Fibroblast of lung (primary cell): ENCODE measurements around the gene HOXB13. TPM values are rescaled to one million over a fixed set of nuclear protein-coding genes. Genes with fewer than 3 reads are reported as not detected.

Source experiments
- DNase-seq, 2 donors: peaks; one replicate each; pipeline versions ENCODE4 v3.0.0 to v3.0.0-alpha.2; 2010; ENCODE audit warnings: low read depth in 2 of 2
- H2AFZ ChIP-seq: 2 replicates; pipeline ENCODE4 v1.5.1; 2012; ENCODE audit warnings: low read length, control low read depth, inconsistent platforms
- H3K27ac ChIP-seq: 2 replicates; pipeline ENCODE4 v1.5.1; 2011; ENCODE audit warnings: low read length, control low read depth; ENCODE audit not compliant: insufficient read depth
- H3K27me3 ChIP-seq: 2 replicates; pipeline ENCODE4 v1.5.1; 2011; ENCODE audit warnings: mild to moderate bottlenecking, low read length; ENCODE audit not compliant: control insufficient read depth, insufficient read depth
- H3K36me3 ChIP-seq: 2 replicates; pipeline ENCODE4 v1.5.1; 2011; ENCODE audit warnings: low read length; ENCODE audit not compliant: control insufficient read depth, insufficient read depth
- H3K4me1 ChIP-seq: 2 replicates; pipeline ENCODE4 v1.5.1; 2011; ENCODE audit warnings: low read length; ENCODE audit not compliant: control insufficient read depth, insufficient read depth; ENCODE audit errors: extremely low read depth
- H3K4me2 ChIP-seq: 2 replicates; pipeline ENCODE4 v1.5.1; 2011; ENCODE audit warnings: low read length, control low read depth; ENCODE audit not compliant: insufficient read depth; ENCODE audit errors: extremely low read depth
- H3K4me3 ChIP-seq, 4 experiments: fragments of 200-600 bp in 1 of 4; sonication (generic) in 1 of 4; replicated peaks in 1 of 4; 2 replicates each; pipeline ENCODE4 v1.5.1; 2011 to 2016; ENCODE audit warnings: low read length in 4 of 4, low read depth in 3 of 4, mild to moderate bottlenecking in 3 of 4, control low read depth in 2 of 4, inconsistent platforms in 1 of 4, mixed read lengths in 1 of 4; ENCODE audit not compliant: insufficient read depth in 1 of 4; ENCODE audit errors: control extremely low read depth in 1 of 4
- H3K79me2 ChIP-seq: 2 replicates; pipeline ENCODE4 v1.5.1; 2012; ENCODE audit warnings: mild to moderate bottlenecking, low read length, inconsistent platforms; ENCODE audit not compliant: control insufficient read depth, insufficient read depth
- H3K9ac ChIP-seq: 2 replicates; pipeline ENCODE4 v1.5.1; 2011; ENCODE audit warnings: mild to moderate bottlenecking, low read length, control low read depth; ENCODE audit not compliant: insufficient read depth
- H3K9me3 ChIP-seq: 2 replicates; pipeline ENCODE4 v1.5.1; 2012; ENCODE audit warnings: low read depth, low read length; ENCODE audit not compliant: control insufficient read depth, insufficient read depth
- H4K20me1 ChIP-seq: 2 replicates; pipeline ENCODE4 v1.5.1; 2011; ENCODE audit warnings: low read length; ENCODE audit not compliant: control insufficient read depth, insufficient read depth; ENCODE audit errors: extremely low read depth
- EZH2 ChIP-seq: IDR thresholded peaks from 2 replicates; pipeline ENCODE4 v1.5.1; 2012; ENCODE audit warnings: low read length, control low read depth, mild to moderate bottlenecking; ENCODE audit errors: missing control alignments
- polyA plus RNA-seq, 2 donors: library from polyadenylated mRNA; depleted of rRNA in 1 of 2; stranded (reverse) in 1 of 2; unstranded in 1 of 2; fragments of >200 nt; gene quantifications; 2 replicates each; pipeline ENCODE4 v1.2.1, GENCODE V29; 2011 to 2012; ENCODE audit warnings: missing spikeins in 1 of 2
- total RNA-seq: library from RNA; depleted of rRNA; stranded (reverse); fragments of >200 nt; gene quantifications from 2 replicates; pipeline ENCODE4 v1.2.1, GENCODE V29; 2014
- TF ChIP-seq, protein P1 (sequence below), 2 donors: IDR thresholded peaks in 1 of 2; conservative IDR thresholded peaks in 1 of 2; 1 replicate in 1 of 2; 2 replicates in 1 of 2; pipeline ENCODE4 v1.5.1; 2011 to 2012; ENCODE audit warnings: low read length in 2 of 2, control low read depth in 1 of 2, inconsistent platforms in 1 of 2, low read depth in 1 of 2, mild to moderate bottlenecking in 1 of 2

HOXB13 gene
- total and polyA plus RNA-seq, 2 donors (not counting 1 experiment from before 2014, with no cell fraction given), result not detected

DNA sequence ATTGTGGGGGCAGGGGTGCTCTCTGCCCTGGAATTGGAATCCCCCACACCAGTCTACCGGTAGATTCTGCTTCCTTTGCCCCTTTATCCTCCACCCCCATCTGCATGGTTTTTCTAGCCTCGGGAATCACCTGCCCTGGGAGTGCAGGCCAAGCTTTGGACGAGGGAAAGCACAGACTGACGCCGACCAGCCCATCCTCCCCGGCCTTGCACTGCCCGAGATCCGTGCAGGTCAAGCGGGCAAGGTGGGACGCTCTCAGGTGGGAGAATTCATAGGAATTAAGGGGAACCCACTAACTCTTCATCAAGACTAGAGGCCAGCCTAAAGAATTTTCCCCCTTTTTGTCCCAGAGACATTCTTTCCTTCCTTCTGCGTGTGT, 9.9 kb upstream of the HOXB13 start:
- peak; percentile 12 for TF ChIP-seq EZH2
- TF ChIP-seq, protein P1, sequence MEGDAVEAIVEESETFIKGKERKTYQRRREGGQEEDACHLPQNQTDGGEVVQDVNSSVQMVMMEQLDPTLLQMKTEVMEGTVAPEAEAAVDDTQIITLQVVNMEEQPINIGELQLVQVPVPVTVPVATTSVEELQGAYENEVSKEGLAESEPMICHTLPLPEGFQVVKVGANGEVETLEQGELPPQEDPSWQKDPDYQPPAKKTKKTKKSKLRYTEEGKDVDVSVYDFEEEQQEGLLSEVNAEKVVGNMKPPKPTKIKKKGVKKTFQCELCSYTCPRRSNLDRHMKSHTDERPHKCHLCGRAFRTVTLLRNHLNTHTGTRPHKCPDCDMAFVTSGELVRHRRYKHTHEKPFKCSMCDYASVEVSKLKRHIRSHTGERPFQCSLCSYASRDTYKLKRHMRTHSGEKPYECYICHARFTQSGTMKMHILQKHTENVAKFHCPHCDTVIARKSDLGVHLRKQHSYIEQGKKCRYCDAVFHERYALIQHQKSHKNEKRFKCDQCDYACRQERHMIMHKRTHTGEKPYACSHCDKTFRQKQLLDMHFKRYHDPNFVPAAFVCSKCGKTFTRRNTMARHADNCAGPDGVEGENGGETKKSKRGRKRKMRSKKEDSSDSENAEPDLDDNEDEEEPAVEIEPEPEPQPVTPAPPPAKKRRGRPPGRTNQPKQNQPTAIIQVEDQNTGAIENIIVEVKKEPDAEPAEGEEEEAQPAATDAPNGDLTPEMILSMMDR (conservative IDR thresholded peaks at IDR 0.05 in 1 of 2, IDR thresholded peaks at IDR 0.05 in 1 of 2; ENCODE audit: low read depth in 1 of 2, low read length in 2 of 2), result no peak
- Histone ChIP-seq H4K20me1 (no peaks in the 10 kb centered on the region), H3K36me3 (no peaks in the 10 kb centered on the region), H3K9me3 (no peaks in the 10 kb centered on the region), H3K4me2 (no peak overlapping the region), H2AFZ (no peak overlapping the region), H3K4me3 (no peak overlapping the region), H3K79me2 (no peaks in the 10 kb centered on the region), H3K9ac (no peak overlapping the region), H3K4me1 (no peaks in the 10 kb centered on the region), H3K27me3 (peaks cover 80% of the 10 kb centered on the region), H3K27ac (no peak overlapping the region)
- DNase-seq, result no peak

DNA sequence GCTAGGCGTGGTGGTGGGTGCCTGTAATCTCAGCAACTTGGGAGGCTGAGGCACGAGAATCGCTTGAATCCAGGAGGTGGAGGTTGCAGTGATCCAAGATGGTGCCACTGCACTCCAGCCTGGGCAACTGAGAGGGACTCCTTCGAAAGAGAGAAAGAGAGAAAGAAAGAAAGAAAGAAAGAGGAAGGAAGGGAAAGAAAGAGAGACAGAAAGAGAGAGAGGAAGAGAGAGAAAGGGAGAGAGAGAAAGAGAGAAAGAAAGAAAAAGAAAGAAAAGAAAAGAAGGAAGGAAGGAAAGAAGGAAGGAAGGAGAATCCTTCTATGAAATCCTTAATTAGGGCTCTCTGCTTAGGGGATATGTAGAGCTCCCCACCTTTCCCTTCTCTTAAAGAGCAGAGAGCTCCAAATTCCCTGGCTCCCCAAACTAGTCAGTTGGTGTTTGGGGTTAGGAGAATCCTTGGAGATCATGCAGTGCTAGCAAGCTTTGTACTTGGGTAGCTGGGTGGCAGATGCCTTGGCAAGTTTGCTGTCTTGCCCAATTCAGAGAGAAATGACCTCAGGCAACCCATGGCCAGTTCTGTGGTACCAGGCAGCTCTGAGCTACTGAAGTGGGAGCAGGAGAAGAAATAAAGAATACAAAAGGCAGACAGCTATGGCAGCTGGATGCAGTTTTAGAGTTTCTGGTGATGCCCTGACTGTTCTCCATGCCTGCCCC, 8.9 kb upstream of the HOXB13 start:
- no peak overlapping the region for H3K4me2 ChIP-seq
- no peak overlapping the region for H2AFZ ChIP-seq
- TF ChIP-seq, protein P1 (conservative IDR thresholded peaks at IDR 0.05 in 1 of 2, IDR thresholded peaks at IDR 0.05 in 1 of 2; ENCODE audit: low read depth in 1 of 2, low read length in 2 of 2), result no peak
- no peak for TF ChIP-seq EZH2
- no peaks in the 10 kb centered on the region for H3K9me3 ChIP-seq
- H3K36me3 ChIP-seq, result no peaks in the 10 kb centered on the region
- H3K79me2 ChIP-seq, result no peaks in the 10 kb centered on the region
- no peaks in the 10 kb centered on the region for H4K20me1 ChIP-seq
- H3K27ac ChIP-seq, result no peak overlapping the region
- no peaks in the 10 kb centered on the region for H3K4me1 ChIP-seq
- no peak for DNase-seq
- H3K27me3 ChIP-seq, result peaks cover 82% of the 10 kb centered on the region
- H3K9ac ChIP-seq, result no peak overlapping the region
- H3K4me3 ChIP-seq, result no peak overlapping the region

DNA sequence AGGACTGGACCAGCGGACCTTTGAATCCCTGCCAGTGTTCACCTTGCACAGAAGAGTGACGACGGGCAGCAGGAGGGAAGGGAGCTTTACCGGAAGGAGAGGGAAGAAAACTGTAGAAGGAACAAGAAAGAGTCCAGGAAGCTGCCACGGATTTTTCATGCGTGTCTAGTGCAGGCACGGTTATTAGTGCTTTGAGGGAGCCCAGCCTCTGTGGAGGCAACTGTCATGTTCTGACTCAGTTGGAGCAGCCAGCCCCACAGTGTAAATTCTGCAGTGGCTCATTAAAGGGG, 6.5 kb upstream of the HOXB13 start:
- H3K4me3 ChIP-seq, result no peak overlapping the region
- no peak overlapping the region for H3K27ac ChIP-seq
- H3K79me2 ChIP-seq, result no peaks in the 10 kb centered on the region
- TF ChIP-seq EZH2, result no peak
- TF ChIP-seq, protein P1 (conservative IDR thresholded peaks at IDR 0.05 in 1 of 2, IDR thresholded peaks at IDR 0.05 in 1 of 2; ENCODE audit: low read depth in 1 of 2, low read length in 2 of 2), result no peak
- DNase-seq, result no peak
- no peaks in the 10 kb centered on the region for H3K4me1 ChIP-seq
- H3K9ac ChIP-seq, result no peak overlapping the region
- H3K36me3 ChIP-seq, result no peaks in the 10 kb centered on the region
- no peak overlapping the region for H2AFZ ChIP-seq
- H4K20me1 ChIP-seq, result no peaks in the 10 kb centered on the region
- no peaks in the 10 kb centered on the region for H3K9me3 ChIP-seq
- H3K4me2 ChIP-seq, result no peak overlapping the region
- peaks cover 84% of the 10 kb centered on the region for H3K27me3 ChIP-seq
